Measurements from ENCODE around the gene SLC15A3. TPM values are rescaled to one million over a fixed set of nuclear protein-coding genes. Genes with fewer than 3 reads are reported as not detected.
"Not testable (repeated sequence)": the region's sequence is repeated elsewhere in the genome, so short reads cannot be mapped to it uniquely, and the experiment has no call there.

The SLC15A3 gene
- total RNA-seq, 1 donor from 2014 or later = 6.0 TPM

DNA sequence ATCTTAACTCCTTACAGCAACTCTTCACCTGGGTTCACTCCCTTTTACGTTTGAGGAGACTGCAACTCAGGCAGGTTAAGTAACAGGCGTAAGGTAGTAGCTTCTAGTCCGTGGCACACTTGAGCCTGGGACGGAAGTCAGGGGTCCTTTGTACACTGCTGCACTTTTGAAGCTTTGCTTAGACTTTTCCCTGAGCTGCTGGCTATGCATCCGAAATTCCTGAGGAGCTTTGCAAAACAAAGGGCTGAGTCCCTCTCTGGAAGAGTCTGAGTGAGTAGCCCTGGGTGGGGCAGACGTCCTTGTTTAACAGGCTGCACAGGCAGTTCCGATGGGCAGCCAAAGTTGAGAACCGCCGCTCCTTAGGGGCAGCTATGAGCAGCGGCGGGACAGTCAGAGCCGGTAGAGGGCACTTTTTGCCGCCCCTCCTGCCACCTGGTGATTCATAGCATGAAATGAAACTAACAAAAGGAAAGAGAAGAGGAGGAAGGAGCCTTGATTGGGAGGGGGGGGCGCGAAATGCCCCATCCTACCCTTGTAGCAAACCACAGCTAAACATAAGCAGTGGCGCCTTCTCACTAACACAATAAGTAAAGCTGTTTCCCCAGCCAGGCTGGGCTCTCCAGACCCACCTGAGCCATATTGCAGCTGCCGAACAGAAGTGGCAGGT is 36.6 kb downstream of the SLC15A3 start:
- peak; percentile 60 to 69 for DNase-seq (ENCODE audit: low read depth in 2 of 2)

DNA sequence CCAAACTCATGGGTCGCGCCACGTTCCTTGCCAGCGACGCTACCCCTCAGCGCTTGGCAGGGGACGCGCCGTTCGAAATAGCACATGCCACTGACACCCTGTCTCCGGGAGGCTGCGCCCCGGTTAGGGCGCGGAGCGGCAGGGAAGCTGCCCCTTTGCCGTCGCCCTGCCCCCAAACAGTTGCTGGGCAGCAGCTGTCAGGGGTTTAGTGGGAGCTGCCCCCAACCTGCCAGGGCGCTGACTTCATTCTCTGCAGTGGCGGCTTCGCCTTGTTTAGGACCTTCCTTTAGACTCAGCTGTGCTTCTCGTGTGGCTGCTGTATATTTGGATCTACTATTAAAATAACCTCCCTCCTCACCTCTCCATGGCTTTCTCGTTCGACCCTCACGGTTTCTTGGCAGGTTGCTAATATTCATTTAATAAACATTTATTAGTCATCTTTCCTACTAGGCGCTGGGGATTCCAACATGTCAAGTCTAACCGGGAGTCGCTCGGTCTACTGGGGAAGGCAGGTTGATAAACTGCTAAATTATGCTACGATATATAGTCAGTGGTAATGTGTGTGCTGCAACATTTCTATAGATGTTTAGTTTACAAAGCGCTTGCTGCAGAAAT is 37.2 kb downstream of the SLC15A3 start:
- DNase-seq (ENCODE audit: low read depth in 2 of 2) = peak; percentile 36 to 62

- DNase-seq (ENCODE audit: low read depth in 2 of 2) = peak; percentile 95 to 96
Measured at GRCh38 chr11:60913793-60914632, 38.0 kb downstream of the SLC15A3 start, which contains the start of gene TMEM109. Gene TMEM109 (plus strand): TSS chr11:60914158. CDS start chr11:60919694, 5,536 bp downstream.

DNA sequence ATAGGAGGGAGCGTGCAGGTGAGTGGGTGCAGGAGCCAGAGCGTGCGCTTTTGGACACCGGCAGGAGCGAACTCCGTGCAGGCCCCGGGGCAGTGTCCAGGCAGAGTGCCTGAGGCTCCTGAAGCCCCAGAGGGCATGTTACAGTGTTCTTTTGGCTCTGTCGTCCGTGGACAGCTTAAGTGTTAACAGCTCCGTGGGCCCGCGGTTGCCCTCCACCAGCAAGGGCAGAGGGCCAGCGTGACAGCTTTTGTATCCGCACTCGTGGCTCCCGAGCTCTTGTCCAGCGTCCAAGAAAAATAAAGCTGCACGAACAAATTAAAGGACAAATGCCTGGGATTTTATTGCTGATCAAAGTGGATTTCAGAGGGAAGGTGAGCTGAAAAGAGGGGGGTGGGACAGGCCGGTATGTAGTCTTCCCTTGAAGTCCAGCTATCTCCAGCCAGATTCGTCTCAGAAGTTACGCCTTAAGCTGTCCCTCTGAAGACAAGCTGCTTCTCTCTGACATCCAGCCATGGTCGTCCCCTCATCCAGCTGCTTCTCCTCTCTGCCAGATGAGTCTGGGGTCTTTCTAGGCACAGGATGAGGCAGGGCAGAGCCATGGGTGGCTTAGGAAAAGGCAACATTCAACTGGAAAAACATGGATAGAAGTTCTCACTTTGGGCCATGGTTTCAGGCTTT is 39.0 kb downstream of the SLC15A3 start:
- peak in 1 of 2 donors; percentile 90 for DNase-seq (ENCODE audit: low read depth in 2 of 2)

- DNase-seq (ENCODE audit: low read depth in 2 of 2) = peak in 1 of 2 donors; percentile 34
Measured at GRCh38 chr11:60912223-60912850, 39.6 kb downstream of the SLC15A3 start.

GRCh38 chr11:60910711-60911380 is 41.1 kb downstream of the SLC15A3 start:
- peak; percentile 51 to 89 for DNase-seq (ENCODE audit: low read depth in 2 of 2)

DNA sequence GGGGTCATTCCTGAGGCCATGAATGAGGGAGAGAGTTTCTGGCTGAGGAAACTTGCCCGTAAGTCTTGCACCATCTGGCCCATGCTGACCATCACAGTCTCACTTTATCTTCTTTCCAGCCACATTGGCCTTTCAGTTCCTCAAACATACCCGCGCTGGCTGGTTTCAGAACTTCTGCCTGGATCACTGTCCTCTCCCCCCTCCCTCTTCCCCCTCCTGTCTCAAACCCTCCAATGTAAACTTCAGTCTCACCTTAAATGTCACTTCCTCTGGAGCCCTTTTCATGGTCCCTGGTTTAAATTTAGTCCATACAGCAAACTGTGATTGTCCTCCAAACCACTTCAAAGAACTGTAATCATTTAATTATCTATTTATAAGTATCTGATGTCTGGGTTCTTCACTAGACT is 41.7 kb downstream of the SLC15A3 start:
- no peak for DNase-seq (ENCODE audit: low read depth in 2 of 2)

DNA sequence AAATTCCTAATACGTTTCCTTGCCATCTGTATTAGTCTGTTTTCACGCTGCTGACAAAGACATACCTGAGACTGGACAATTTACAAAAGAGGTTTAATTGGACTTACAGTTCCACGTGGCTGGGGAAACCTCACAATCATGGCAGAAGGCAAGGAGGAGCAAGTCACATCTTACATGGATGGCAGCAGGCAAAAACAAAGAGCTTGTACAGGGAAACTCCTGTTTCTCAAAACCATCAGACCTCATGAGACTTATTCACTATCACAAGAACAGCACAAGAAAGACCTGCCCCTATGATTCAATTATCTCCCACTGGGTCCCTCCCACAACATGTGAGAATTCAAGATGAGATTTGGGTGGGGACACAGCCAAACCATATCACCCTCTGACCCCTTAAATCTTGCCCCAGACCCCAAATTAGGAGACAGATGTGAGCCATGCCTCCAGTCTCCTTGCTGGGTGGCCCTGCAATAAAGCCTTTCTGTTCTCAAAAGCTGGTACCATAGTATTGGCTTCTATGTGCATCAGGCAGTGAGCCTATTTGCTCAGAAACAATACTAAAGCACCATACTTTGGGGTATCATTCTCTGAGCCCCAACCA is 42.2 kb downstream of the SLC15A3 start:
- not testable (repeated sequence) for DNase-seq (ENCODE audit: low read depth in 2 of 2)

- no peak for DNase-seq (ENCODE audit: low read depth in 2 of 2)
Measured at GRCh38 chr11:60908803-60909202, 43.2 kb downstream of the SLC15A3 start.

GRCh38 chr11:60906132-60906972 is 45.6 kb downstream of the SLC15A3 start, which contains the start of gene PRPF19:
Gene PRPF19 (minus strand): TSS chr11:60906585. CDS start chr11:60906382, 203 bp downstream.
- DNase-seq (ENCODE audit: low read depth in 2 of 2) = peak; percentile 97 to 98

DNA sequence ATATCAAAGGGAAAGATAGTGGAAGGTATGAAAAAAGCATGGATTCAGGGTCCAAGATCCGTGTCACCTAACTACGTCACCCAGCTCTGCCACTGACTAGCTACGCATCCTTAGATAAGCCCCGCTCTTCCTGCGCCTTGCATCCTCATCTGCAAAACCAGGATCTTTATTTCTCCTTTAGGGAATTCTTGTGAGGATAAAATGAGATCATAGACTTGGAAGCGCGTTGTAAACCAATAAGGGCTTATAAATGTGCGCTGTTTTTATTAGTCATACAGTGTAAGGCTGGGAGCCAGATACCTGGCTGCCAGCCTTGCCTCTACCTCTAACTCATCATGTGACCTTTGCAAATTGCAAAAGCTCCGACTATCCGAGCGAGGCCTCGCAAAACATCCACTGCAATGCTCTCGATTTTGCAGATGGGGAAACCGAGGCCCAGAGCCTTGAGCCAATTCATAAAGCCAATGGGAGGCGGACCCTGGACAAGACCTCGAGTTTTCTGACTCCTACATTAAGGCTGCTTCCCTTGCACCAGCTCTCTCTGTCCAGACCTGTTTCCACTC is 46.3 kb downstream of the SLC15A3 start:
- DNase-seq (ENCODE audit: low read depth in 2 of 2) = peak; percentile 56 to 62

GRCh38 chr11:60905047-60905446 is 46.9 kb downstream of the SLC15A3 start:
- no peak for DNase-seq (ENCODE audit: low read depth in 2 of 2)

DNA sequence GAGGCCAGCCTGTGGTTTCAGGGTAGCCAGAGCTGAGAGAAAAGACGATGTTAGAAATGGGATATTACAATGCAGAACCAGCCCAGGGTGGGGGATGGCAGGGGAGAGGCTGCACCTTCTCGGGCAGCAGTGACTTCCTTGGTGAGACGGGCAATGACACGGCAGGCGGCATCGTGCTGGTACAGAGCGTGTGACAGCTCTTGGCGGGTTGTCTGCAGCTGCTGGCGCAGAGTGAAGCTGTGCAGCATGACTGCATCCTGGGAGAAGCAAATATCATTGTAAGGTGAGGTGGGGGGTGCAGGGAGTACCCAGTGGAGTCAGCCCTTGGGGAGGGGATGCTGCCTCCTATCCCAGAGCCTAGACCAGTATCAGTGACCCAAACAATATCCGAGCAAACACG is 49.4 kb downstream of the SLC15A3 start:
- no peak for DNase-seq (ENCODE audit: low read depth in 2 of 2)

- DNase-seq (ENCODE audit: low read depth in 2 of 2) = no peak
Measured at GRCh38 chr11:60900673-60901404, 51.1 kb downstream of the SLC15A3 start.

- no peak for DNase-seq (ENCODE audit: low read depth in 2 of 2)
Measured at GRCh38 chr11:60899977-60900376, 52.0 kb downstream of the SLC15A3 start.

GRCh38 chr11:60899046-60899936 is 52.7 kb downstream of the SLC15A3 start:
- DNase-seq (ENCODE audit: low read depth in 2 of 2) = peak; percentile 79 to 87

DNA sequence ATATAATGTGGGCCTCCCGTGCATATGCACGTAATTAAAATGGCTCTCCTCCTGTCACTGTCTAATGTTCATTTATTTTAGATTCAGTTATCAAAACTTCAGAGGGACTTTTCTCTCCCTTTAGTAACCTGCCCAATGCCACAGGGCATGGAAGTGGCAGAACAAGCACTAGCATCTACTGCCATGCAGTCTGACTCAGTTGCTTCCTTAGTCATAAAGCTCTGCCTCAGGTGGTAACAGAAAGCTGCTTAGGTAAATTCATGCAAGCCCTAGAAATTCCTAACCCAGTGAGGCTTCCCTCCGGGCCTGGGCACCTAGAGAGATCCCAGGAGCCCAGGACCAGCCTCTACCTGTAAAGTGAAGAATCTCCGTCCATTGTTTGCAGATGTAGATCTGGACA is 54.5 kb downstream of the SLC15A3 start:
- DNase-seq (ENCODE audit: low read depth in 2 of 2) = no peak
